GM12878 (cell line): ENCODE measurements around the gene MGAT4B. TPM values are rescaled to one million over a fixed set of nuclear protein-coding genes. Genes with fewer than 3 reads are reported as not detected.

Experiments
- BCL11A ChIP-seq: IDR thresholded peaks from 2 replicates; pipeline ENCODE4 v1.6.1; 2011; ENCODE audit warnings: low read depth, low read length
- BHLHE40 ChIP-seq, 2 experiments: fragments of 450-650 bp in 1 of 2; IDR thresholded peaks; 2 replicates each; pipeline ENCODE4 v1.6.1; 2011 to 2017; ENCODE audit warnings: low read depth in 2 of 2, borderline replicate concordance in 1 of 2, improper control_type of control experiment in 1 of 2, low read length in 1 of 2, mild to moderate bottlenecking in 1 of 2
- BRCA1 ChIP-seq: IDR thresholded peaks from 2 replicates; pipeline ENCODE4 v1.6.1; 2011; ENCODE audit warnings: low read depth, low read length, improper control_type of control experiment
- CHD2 ChIP-seq: IDR thresholded peaks from 2 replicates; pipeline ENCODE4 v1.6.1; 2011; ENCODE audit warnings: low read depth, low read length, improper control_type of control experiment, borderline replicate concordance
- CREM ChIP-seq: IDR thresholded peaks from 2 replicates; pipeline ENCODE4 v1.6.1; 2014; ENCODE audit warnings: antibody characterized with exemption, low read depth
- JUND ChIP-seq: IDR thresholded peaks from 2 replicates; pipeline ENCODE4 v1.6.1; 2012; ENCODE audit warnings: low read depth, mild to moderate bottlenecking, low read length, improper control_type of control experiment, moderate library complexity
- MTA2 ChIP-seq: fragments of 450-650 bp; IDR thresholded peaks from 2 replicates; pipeline ENCODE4 v1.6.1; 2016; ENCODE audit warnings: low read depth, mild to moderate bottlenecking, moderate library complexity
- MYB ChIP-seq: fragments of 150-350 bp; IDR thresholded peaks from 2 replicates; pipeline ENCODE4 v1.6.1; 2014; ENCODE audit warnings: mild to moderate bottlenecking, low read depth, low read length, borderline replicate concordance
- NFXL1 ChIP-seq: fragments of 450-650 bp; IDR thresholded peaks from 2 replicates; pipeline ENCODE4 v1.6.1; 2017; ENCODE audit warnings: antibody characterized with exemption, mild to moderate bottlenecking, borderline replicate concordance
- NKRF ChIP-seq: fragments of 450-650 bp; conservative IDR thresholded peaks from 2 replicates; pipeline ENCODE4 v1.6.1; 2017; ENCODE audit warnings: mild to moderate bottlenecking, moderate library complexity
- NR2C1 ChIP-seq: fragments of 450-650 bp; IDR thresholded peaks from 2 replicates; pipeline ENCODE4 v1.6.1; 2017; ENCODE audit warnings: antibody characterized with exemption, mild to moderate bottlenecking, moderate library complexity
- PAX5 ChIP-seq: IDR thresholded peaks from 2 replicates; pipeline ENCODE4 v1.6.1; 2011; ENCODE audit warnings: low read depth, low read length, borderline replicate concordance
- POLR2A ChIP-seq: IDR thresholded peaks from 2 replicates; pipeline ENCODE4 v1.6.1; 2011; ENCODE audit warnings: low read depth, mild to moderate bottlenecking, low read length
- POU2F2 ChIP-seq: IDR thresholded peaks from 3 replicates; pipeline ENCODE4 v1.6.1; 2011; ENCODE audit warnings: low read depth, mild to moderate bottlenecking, low read length, borderline replicate concordance
- RB1 ChIP-seq: fragments of 450-650 bp; formaldehyde crosslinking; IDR thresholded peaks from 2 replicates; pipeline ENCODE4 v1.6.1; 2017; ENCODE audit warnings: mild to moderate bottlenecking, borderline replicate concordance
- RFX5 ChIP-seq: IDR thresholded peaks from 2 replicates; pipeline ENCODE4 v1.6.1; 2011; ENCODE audit warnings: low read depth, low read length, improper control_type of control experiment
- SMC3 ChIP-seq: IDR thresholded peaks from 2 replicates; pipeline ENCODE4 v1.6.1; 2011; ENCODE audit warnings: low read length, improper control_type of control experiment, borderline replicate concordance
- SRF ChIP-seq, 2 experiments: IDR thresholded peaks; 2 replicates each; pipeline ENCODE4 v1.6.1; 2011; ENCODE audit warnings: low read depth in 2 of 2, low read length in 2 of 2, mild to moderate bottlenecking in 1 of 2, moderate library complexity in 1 of 2
- ZSCAN29 ChIP-seq: fragments of 450-650 bp; IDR thresholded peaks from 2 replicates; pipeline ENCODE4 v1.6.1; 2017; ENCODE audit warnings: mild to moderate bottlenecking, moderate library complexity
- ZZZ3 ChIP-seq: IDR thresholded peaks from 2 replicates; pipeline ENCODE4 v1.6.1; 2011; ENCODE audit warnings: low read depth; ENCODE audit not compliant: control insufficient read depth, insufficient read length
- polyA plus RNA-seq, 11 experiments: library from polyadenylated mRNA; depleted of rRNA in 4 of 11; unstranded in 6 of 11; stranded (reverse) in 5 of 11; fragments of >200 nt; fragmentation: Nextera tagmentation in 4 of 11; fragmentation: Illumina TruSeq in 1 of 11; extraction: Ambion mirVana in 4 of 11; extraction: Trizol in 1 of 11; gene quantifications; 1 replicate in 1 of 11; 2 replicates in 10 of 11; pipeline versions ENCODE4 v1.2.1 to v1.2.3, GENCODE V29; 2011 to 2016; ENCODE audit warnings: inconsistent platforms in 2 of 11, missing spikeins in 2 of 11, low read depth in 1 of 11
- total RNA-seq, 4 experiments: library from RNA; depleted of rRNA in 3 of 4; stranded (reverse); fragments of >200 nt in 3 of 4; fragmentation: Illumina TruSeq in 1 of 4; extraction: Trizol in 1 of 4; gene quantifications; 2 replicates each; pipeline versions ENCODE4 v1.2.1 to v1.2.3, GENCODE V29; 2013 to 2021
- TF ChIP-seq, protein P1 (sequence below): IDR thresholded peaks from 2 replicates; pipeline ENCODE4 v1.6.1; 2012; ENCODE audit warnings: low read depth, low read length, improper control_type of control experiment
- TF ChIP-seq, protein P2 (sequence below): fragments of 450-650 bp; formaldehyde crosslinking; IDR thresholded peaks from 2 replicates; pipeline ENCODE4 v1.4.0; 2022; ENCODE audit warnings: mild to moderate bottlenecking, moderate library complexity
- TF ChIP-seq, protein P3 (sequence below): fragments of 150-350 bp; IDR thresholded peaks from 2 replicates; pipeline ENCODE4 v1.6.1; 2014; ENCODE audit warnings: mild to moderate bottlenecking, low read depth, low read length

MGAT4B gene
- total and polyA plus RNA-seq, 10 of the 15 experiments (the other 5 are each of a cell fraction or from before 2014, with no cell fraction given) = 0.60 to 82.5 (median 34.4) TPM; not detected in 1

DNA sequence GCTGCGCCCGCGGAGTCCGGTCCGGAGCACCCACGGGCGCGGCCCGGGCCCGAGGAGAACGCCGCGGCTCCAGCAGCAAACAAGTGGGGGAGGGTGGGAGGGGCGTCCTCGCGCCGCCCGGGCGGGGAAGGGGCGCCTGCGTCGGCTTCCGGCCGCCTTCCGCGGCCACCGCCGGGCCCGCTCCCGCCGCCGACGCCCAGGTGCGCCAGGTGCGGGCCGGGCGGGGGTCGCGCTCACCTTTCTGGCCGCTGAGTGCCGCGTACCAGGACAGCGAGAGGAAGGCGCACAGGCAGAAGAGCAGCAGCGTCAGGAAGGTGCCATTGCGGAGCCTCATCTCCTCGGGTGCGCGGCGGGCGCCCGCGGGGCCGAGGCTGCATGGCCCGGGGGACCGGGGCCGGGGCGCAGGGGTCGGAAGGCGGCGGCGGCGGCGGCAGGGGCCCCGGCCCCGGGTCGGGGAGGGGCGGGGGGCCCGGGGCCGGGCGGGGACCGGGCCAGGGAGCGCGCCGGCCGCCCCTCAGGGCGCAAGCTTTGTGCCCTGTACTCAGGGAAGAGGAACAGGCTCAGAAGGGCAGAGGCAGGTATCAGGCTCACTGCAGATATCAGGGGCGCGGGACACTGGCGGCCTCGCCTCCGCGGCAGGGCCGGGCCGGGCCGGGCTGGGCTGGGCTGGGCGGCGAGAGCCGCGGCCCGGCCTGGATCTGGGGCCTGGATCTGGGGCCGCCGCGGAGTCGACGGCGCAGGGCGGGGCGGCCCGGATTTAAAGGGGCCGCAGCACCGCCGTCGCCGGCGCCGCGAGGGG is at the start of gene MGAT4B (continued):
- TF ChIP-seq MTA2 (no peak), ZSCAN29 (peak; percentile 85; the same call in 1 of the 2 replicates), NKRF (no peak; the same call in none of the 2 replicates), RB1 (no peak), ZZZ3 (no peak), RFX5 (no peak), SMC3 (no peak), POLR2A (peak; percentile 75), SRF (IDR thresholded peaks at IDR 0.05; ENCODE audit: low read depth in 2 of 2, low read length in 2 of 2) (no peak), NR2C1 (peak; percentile 54), PAX5 (0 out of 2 replicates have a peak, but pooled peaks have one; percentile 27), JUND (no peak), NFXL1 (0 out of 2 replicates have a peak, but pooled peaks have one; percentile 43), MYB (no peak), CREM (peak; percentile 35; the same call in 1 of the 2 replicates), POU2F2 (0 out of 3 replicates have a peak, but pooled peaks have one; percentile 20), CHD2 (no peak; the same call in 1 of the 2 replicates), BRCA1 (no peak), BCL11A (no peak), BHLHE40 (IDR thresholded peaks at IDR 0.05; ENCODE audit: borderline replicate concordance in 1 of 2, low read depth in 2 of 2, low read length in 1 of 2) (peak in 1 of 2 experiments; percentile 59; a peak in 1 of 4 replicates)
- TF ChIP-seq, protein P1, sequence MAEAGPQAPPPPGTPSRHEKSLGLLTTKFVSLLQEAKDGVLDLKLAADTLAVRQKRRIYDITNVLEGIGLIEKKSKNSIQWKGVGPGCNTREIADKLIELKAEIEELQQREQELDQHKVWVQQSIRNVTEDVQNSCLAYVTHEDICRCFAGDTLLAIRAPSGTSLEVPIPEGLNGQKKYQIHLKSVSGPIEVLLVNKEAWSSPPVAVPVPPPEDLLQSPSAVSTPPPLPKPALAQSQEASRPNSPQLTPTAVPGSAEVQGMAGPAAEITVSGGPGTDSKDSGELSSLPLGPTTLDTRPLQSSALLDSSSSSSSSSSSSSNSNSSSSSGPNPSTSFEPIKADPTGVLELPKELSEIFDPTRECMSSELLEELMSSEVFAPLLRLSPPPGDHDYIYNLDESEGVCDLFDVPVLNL = 0 out of 2 replicates have a peak, but pooled peaks have one; percentile 29
- TF ChIP-seq, protein P2, sequence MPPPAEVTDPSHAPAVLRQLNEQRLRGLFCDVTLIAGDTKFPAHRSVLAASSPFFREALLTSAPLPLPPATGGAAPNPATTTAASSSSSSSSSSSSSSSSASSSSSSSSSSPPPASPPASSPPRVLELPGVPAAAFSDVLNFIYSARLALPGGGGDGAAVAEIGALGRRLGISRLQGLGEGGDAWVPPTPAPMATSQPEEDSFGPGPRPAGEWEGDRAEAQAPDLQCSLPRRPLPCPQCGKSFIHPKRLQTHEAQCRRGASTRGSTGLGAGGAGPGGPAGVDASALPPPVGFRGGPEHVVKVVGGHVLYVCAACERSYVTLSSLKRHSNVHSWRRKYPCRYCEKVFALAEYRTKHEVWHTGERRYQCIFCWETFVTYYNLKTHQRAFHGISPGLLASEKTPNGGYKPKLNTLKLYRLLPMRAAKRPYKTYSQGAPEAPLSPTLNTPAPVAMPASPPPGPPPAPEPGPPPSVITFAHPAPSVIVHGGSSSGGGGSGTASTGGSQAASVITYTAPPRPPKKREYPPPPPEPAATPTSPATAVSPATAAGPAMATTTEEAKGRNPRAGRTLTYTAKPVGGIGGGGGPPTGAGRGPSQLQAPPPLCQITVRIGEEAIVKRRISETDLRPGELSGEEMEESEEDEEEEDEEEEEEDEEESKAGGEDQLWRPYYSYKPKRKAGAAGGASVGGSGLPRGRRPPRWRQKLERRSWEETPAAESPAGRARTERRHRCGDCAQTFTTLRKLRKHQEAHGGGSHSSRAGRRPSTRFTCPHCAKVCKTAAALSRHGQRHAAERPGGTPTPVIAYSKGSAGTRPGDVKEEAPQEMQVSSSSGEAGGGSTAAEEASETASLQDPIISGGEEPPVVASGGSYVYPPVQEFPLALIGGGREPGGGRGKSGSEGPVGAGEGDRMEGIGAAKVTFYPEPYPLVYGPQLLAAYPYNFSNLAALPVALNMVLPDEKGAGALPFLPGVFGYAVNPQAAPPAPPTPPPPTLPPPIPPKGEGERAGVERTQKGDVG = no peak
- TF ChIP-seq, protein P3, sequence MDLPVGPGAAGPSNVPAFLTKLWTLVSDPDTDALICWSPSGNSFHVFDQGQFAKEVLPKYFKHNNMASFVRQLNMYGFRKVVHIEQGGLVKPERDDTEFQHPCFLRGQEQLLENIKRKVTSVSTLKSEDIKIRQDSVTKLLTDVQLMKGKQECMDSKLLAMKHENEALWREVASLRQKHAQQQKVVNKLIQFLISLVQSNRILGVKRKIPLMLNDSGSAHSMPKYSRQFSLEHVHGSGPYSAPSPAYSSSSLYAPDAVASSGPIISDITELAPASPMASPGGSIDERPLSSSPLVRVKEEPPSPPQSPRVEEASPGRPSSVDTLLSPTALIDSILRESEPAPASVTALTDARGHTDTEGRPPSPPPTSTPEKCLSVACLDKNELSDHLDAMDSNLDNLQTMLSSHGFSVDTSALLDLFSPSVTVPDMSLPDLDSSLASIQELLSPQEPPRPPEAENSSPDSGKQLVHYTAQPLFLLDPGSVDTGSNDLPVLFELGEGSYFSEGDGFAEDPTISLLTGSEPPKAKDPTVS = no peak
